Loucy (cell line): ENCODE measurements around the gene TMTC1.

Experiments
- EZH2phosphoT487 ChIP-seq: fragments of 200-600 bp; IDR thresholded peaks from 2 replicates; pipeline ENCODE4 v1.6.1; 2018; ENCODE audit warnings: antibody characterized with exemption, mild to moderate bottlenecking, moderate library complexity, borderline replicate concordance
- TF ChIP-seq, protein P1 (sequence below): fragments of 200-600 bp; sonication (generic); conservative IDR thresholded peaks from 2 replicates; pipeline ENCODE4 v1.5.1; 2014; ENCODE audit warnings: mild to moderate bottlenecking, antibody characterized with exemption, low read length

DNA sequence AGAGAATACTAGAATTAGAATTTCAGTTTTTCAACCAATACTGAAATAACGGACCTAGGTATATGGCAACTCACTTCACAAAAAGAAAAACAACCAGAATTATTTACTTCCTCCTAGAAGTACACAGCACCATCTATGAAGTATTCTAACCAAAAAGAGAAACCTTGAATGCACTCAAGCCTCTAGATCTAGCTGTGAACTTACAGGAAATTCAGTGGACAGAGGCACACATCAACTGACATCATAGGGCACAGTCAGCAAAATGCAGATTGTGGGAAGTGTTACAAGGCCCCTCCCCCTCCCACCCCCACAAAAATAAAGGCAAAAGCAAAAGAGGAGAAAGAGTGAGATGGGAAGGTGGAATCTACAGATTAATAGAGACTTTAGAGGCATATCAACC is 102.4 kb downstream of the TMTC1 start:
- TF ChIP-seq, protein P1, sequence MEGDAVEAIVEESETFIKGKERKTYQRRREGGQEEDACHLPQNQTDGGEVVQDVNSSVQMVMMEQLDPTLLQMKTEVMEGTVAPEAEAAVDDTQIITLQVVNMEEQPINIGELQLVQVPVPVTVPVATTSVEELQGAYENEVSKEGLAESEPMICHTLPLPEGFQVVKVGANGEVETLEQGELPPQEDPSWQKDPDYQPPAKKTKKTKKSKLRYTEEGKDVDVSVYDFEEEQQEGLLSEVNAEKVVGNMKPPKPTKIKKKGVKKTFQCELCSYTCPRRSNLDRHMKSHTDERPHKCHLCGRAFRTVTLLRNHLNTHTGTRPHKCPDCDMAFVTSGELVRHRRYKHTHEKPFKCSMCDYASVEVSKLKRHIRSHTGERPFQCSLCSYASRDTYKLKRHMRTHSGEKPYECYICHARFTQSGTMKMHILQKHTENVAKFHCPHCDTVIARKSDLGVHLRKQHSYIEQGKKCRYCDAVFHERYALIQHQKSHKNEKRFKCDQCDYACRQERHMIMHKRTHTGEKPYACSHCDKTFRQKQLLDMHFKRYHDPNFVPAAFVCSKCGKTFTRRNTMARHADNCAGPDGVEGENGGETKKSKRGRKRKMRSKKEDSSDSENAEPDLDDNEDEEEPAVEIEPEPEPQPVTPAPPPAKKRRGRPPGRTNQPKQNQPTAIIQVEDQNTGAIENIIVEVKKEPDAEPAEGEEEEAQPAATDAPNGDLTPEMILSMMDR, result no peak
- no peak for TF ChIP-seq EZH2phosphoT487
